HepG2 (cell line): ENCODE results near the gene ZFX. TPM values are rescaled to one million over a fixed set of nuclear protein-coding genes. Genes with fewer than 3 reads are reported as not detected.

Source experiments
- ATAC-seq: fragments of 200-7000 bp; cut with Tn5 transposase; 3 replicates; pipeline ENCODE4 v1.9.1; 2020; ENCODE audit warnings: mild to moderate bottlenecking, moderate library complexity
- BruUV-seq: library from RNA; stranded (reverse); fragments of 400-500 nt; replicated peaks from 2 replicates; lab custom pipeline; 2021; lab: Mats Ljungman, UMichigan
- CTCF ChIA-PET: fragments of 300-600 bp; formaldehyde crosslinking; extraction: SDS; loops from one replicate; lab custom pipeline; 2021; ENCODE audit warnings: low total read pairs, inconsistent platforms, low intra/inter-chr PET ratio; lab: Yijun Ruan, JAX
- POLR2A ChIA-PET: fragments of 350-600 bp; sonication (Branson Sonifier 250); formaldehyde crosslinking; loops from one replicate; lab custom pipeline; 2020; ENCODE audit warnings: antibody characterized with exemption, inconsistent platforms; lab: Yijun Ruan, JAX
- DNase-seq: peaks from one replicate; pipeline ENCODE4 v3.0.0-alpha.2; 2015; ENCODE audit warnings: low spot score
- FAIRE-seq: peaks from 3 replicates; lab custom pipeline; 2011; peaks lifted over from hg19 to GRCh38; lab: Jason Lieb, UNC
- H2AFZ ChIP-seq: one replicate; pipeline ENCODE4 v1.6.1; 2011; ENCODE audit warnings: low read length, inconsistent platforms
- H3K27ac ChIP-seq: fragments of 300-600 bp; 3 replicates; pipeline ENCODE4 v1.8.0; 2011; ENCODE audit warnings: mixed run types, mild to moderate bottlenecking, mixed read lengths, low read length, inconsistent platforms; ENCODE audit not compliant: insufficient read depth; ENCODE audit errors: extremely low read length
- H3K27me3 ChIP-seq, 2 experiments: fragments of 200-600 bp in 1 of 2; 2 replicates in 1 of 2; 3 replicates in 1 of 2; pipeline versions ENCODE4 v1.6.0 to v1.8.0; 2011; ENCODE audit warnings: low read length in 2 of 2, mild to moderate bottlenecking in 2 of 2, moderate library complexity in 2 of 2, inconsistent platforms in 1 of 2; ENCODE audit not compliant: insufficient read depth in 2 of 2, control insufficient read depth in 1 of 2
- H3K36me3 ChIP-seq, 2 experiments: fragments of 200-600 bp in 1 of 2; replicated peaks in 1 of 2; 2 replicates in 1 of 2; 3 replicates in 1 of 2; pipeline versions ENCODE4 v1.5.1 to v1.8.0; 2011; ENCODE audit warnings: low read length in 2 of 2, inconsistent platforms in 1 of 2; ENCODE audit not compliant: insufficient read depth in 2 of 2, control insufficient read depth in 1 of 2
- H3K4me1 ChIP-seq: 2 replicates; pipeline ENCODE4 v1.5.1; 2012; ENCODE audit warnings: low read length, inconsistent platforms; ENCODE audit not compliant: insufficient read depth
- H3K4me2 ChIP-seq: 2 replicates; pipeline ENCODE4 v1.6.0; 2011; ENCODE audit warnings: low read depth, low read length, inconsistent platforms
- H3K4me3 ChIP-seq, 3 experiments: fragments of 200-600 bp in 1 of 3; sonication (generic), shearing (Covaris generic) in 1 of 3; replicated peaks in 1 of 3; 2 replicates each; pipeline ENCODE4 v1.5.1; 2011 to 2016; ENCODE audit warnings: low read length in 3 of 3, inconsistent platforms in 2 of 3, low read depth in 2 of 3, mild to moderate bottlenecking in 2 of 3, control low read depth in 1 of 3, mixed read lengths in 1 of 3; ENCODE audit not compliant: insufficient read depth in 1 of 3
- H3K79me2 ChIP-seq: one replicate; pipeline ENCODE4 v1.6.1; 2011; ENCODE audit warnings: low read length, inconsistent platforms; ENCODE audit not compliant: insufficient read depth
- H3K9ac ChIP-seq: 2 replicates; pipeline ENCODE4 v1.6.0; 2011; ENCODE audit warnings: mild to moderate bottlenecking, low read depth, low read length, inconsistent platforms; ENCODE audit not compliant: insufficient read depth
- H3K9me3 ChIP-seq: 2 replicates; pipeline ENCODE4 v1.5.1; 2012; ENCODE audit warnings: mild to moderate bottlenecking, low read length
- H4K20me1 ChIP-seq: 2 replicates; pipeline ENCODE4 v1.6.0; 2011; ENCODE audit warnings: inconsistent platforms, mild to moderate bottlenecking, low read length, moderate library complexity; ENCODE audit not compliant: insufficient read depth
- RBM22 ChIP-seq: fragments of 200-400 bp; formaldehyde crosslinking; optimal IDR thresholded peaks from 2 replicates; pipeline ENCODE3; 2017; ENCODE audit warnings: mild to moderate bottlenecking, low read length, moderate library complexity
- SAFB2 ChIP-seq: sonication (generic); formaldehyde crosslinking; IDR thresholded peaks from 2 replicates; pipeline ENCODE4 v1.5.1; 2020; ENCODE audit warnings: missing genetic modification reagents, low read depth, mild to moderate bottlenecking, borderline replicate concordance
- ZNF382 ChIP-seq: sonication (generic); formaldehyde crosslinking; IDR thresholded peaks from 2 replicates; pipeline ENCODE4 v1.5.0; 2020; ENCODE audit warnings: missing genetic modification reagents, mild to moderate bottlenecking, borderline replicate concordance
- WGBS: methylation state at CpG from one replicate; pipeline ENCODE4 v1.1.6; 2017; ENCODE audit warnings: low lambda C conversion rate; 5-methylcytosine and 5-hydroxymethylcytosine counted together
- in situ Hi-C: cut with HindIII; loops from 2 replicates; pipeline ENCODE4 v1.10.0; 2017; ENCODE audit warnings: low pct_unique_long_range_greater_than_20kb; ENCODE audit not compliant: extremely low pct_ligation_motif_present
- intact Hi-C: fragments of 100-400 bp; cut with micrococcal nuclease; formaldehyde crosslinking; loops from one replicate; pipeline ENCODE4 v1.10.0; 2022; ENCODE audit not compliant: unreplicated experiment
- polyA plus RNA-seq, 8 experiments: library from polyadenylated mRNA; depleted of rRNA in 3 of 8; stranded (reverse) in 7 of 8; unstranded in 1 of 8; fragments of >200 nt; fragmentation: Illumina TruSeq in 4 of 8; extraction: Trizol in 4 of 8; gene quantifications; 2 replicates each; pipeline versions ENCODE4 v1.2.1 to v1.2.3, GENCODE V29; 2011 to 2016; ENCODE audit warnings: low read depth in 4 of 8, missing spikeins in 1 of 8, mixed read lengths in 1 of 8; ENCODE audit not compliant: insufficient read depth in 1 of 8
- total RNA-seq, 5 experiments: library from RNA; depleted of rRNA; stranded (reverse); fragments of >200 nt; fragmentation: Illumina TruSeq; extraction: Trizol; gene quantifications; 2 replicates each; pipeline ENCODE4 v1.2.3, GENCODE V29; 2016; ENCODE audit warnings: low read depth in 1 of 5

Gene ZFX
- total and polyA plus RNA-seq, 2 of the 13 experiments (the other 11 are each of a cell fraction or from before 2014, with no cell fraction given), result 13.8 to 37.3 TPM

- FAIRE-seq, result no peak
- POLR2A ChIA-PET, result interaction anchor here (0.7 to 1.0 kb wide), 2 partner anchors 15 to 52 kb away, joined by 3 read pairs; partner anchors contain the start of gene ZFX
These were observed 51.7 kb downstream of the ZFX start for GRCh38 chrX:24201216-24201615.

DNA sequence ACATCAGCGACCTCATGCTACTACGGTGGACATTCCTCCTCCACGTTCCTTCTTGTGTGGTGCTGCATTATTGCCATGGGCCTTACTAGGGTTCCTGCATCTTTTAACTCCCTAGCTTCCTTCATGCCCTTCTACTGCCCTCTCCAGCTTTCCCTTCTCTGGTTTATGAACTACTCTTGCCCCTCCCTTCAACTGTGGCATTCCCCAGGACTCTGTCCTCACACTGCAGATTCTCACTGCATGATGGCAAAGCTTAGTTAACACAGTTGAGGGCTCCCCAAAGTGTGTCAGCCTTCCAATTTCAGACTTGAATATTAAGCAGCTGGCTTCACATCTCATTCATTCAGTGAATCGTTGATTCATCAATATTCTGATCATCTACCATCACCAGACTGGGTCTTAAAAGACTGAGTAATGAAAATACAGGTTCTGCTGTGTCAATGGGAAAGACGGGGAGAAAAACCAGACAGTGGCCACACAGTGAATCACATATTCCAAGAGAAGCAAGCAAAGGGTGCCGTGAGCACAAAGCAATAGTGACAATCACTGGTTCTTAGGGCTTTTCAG is 53.0 kb downstream of the ZFX start:
- H3K4me3 ChIP-seq, result no peak overlapping the region
- no TSS peak for BruUV-seq
- intact Hi-C loops (no loop called here), in situ Hi-C loops (no loop called here)
- POLR2A ChIA-PET, result interaction anchor here (2.7 kb wide), 1 partner anchor 12 kb away, joined by 9 read pairs; no protein-coding TSS in a partner anchor
- H3K4me1 ChIP-seq, result peaks cover 61% of the 10 kb centered on the region
- WGBS, result 86% methylated on average over 6 of the region's 6 CpGs
- H3K36me3 ChIP-seq, result peaks cover 0 to 16% of the 10 kb centered on the region in 2 experiments; a peak in 3 of 5 replicates
- no peaks in the 10 kb centered on the region for H3K27me3 ChIP-seq
- H3K9me3 ChIP-seq, result no peaks in the 10 kb centered on the region
- H3K9ac ChIP-seq, result no peak overlapping the region
- CTCF ChIA-PET, result no interaction called here
- H3K27ac ChIP-seq, result no peak overlapping the region
- DNase-seq, result no peak
- peak; percentile 52 for ATAC-seq
- no peak for FAIRE-seq
- no peak for TF ChIP-seq SAFB2
- TF ChIP-seq RBM22, result peak; percentile 9
- TF ChIP-seq, all 625 proteins: peak for 1
- H4K20me1 ChIP-seq, result peaks cover 61% of the 10 kb centered on the region
- H3K79me2 ChIP-seq, result peaks cover 82% of the 10 kb centered on the region
- H2AFZ ChIP-seq, result no peak overlapping the region
- H3K4me2 ChIP-seq, result no peak overlapping the region; the same call in 1 of the 2 replicates

More at GRCh38 chrX:24201216-24201615, 51.7 kb downstream of the ZFX start:
- peaks cover 75% of the 10 kb centered on the region for H3K4me1 ChIP-seq
- peaks cover 0 to 16% of the 10 kb centered on the region in 2 experiments; a peak in 3 of 5 replicates for H3K36me3 ChIP-seq
- no peak for DNase-seq
- in situ Hi-C loops (no loop called here), intact Hi-C loops (no loop called here)
- H2AFZ ChIP-seq, result no peak overlapping the region
- H3K4me2 ChIP-seq, result no peak overlapping the region; the same call in 1 of the 2 replicates
- CTCF ChIA-PET, result no interaction called here
- H3K4me3 ChIP-seq, result no peak overlapping the region
- WGBS, result 50% methylated on average over 1 of the region's 1 CpG
- peaks cover 67% of the 10 kb centered on the region for H4K20me1 ChIP-seq
- BruUV-seq, result no TSS peak
- H3K9me3 ChIP-seq, result no peaks in the 10 kb centered on the region
- TF ChIP-seq RBM22, result peak; percentile 32
- no peak for TF ChIP-seq ZNF382 (CRISPR knock-in tag)
- TF ChIP-seq, all 625 proteins: peak for 1
- Histone ChIP-seq H3K27ac (no peak overlapping the region), H3K79me2 (peaks cover 93% of the 10 kb centered on the region), H3K27me3 (no peaks in the 10 kb centered on the region), H3K9ac (no peak overlapping the region)
- ATAC-seq, result no peak
